WTC11 (cell line): ENCODE results near the gene CELSR1. TPM values are rescaled to one million over a fixed set of nuclear protein-coding genes. Genes with fewer than 3 reads are reported as not detected.

ENCODE experiments used
- ATAC-seq: fragments of 200-7000 bp; cut with Tn5 transposase; 2 replicates; pipeline ENCODE4 v1.10.0; 2021; ENCODE audit warnings: mild to moderate bottlenecking, moderate library complexity
- CTCF ChIA-PET: fragments of 300-600 bp; sonication (Branson Sonifier 250); formaldehyde crosslinking; loops from one replicate; lab custom pipeline; 2021; ENCODE audit warnings: antibody characterized with exemption; lab: Charles Lee
- POLR2A ChIA-PET: fragments of 350-600 bp; sonication (Branson Sonifier 250); formaldehyde crosslinking; loops from one replicate; lab custom pipeline; 2021; ENCODE audit warnings: antibody characterized with exemption; lab: Charles Lee
- DNase-seq: peaks from one replicate; pipeline ENCODE4 v3.0.0; 2021; ENCODE audit warnings: low spot score
- H3K27ac Mint-ChIP-seq: 2 replicates; pipeline ENCODE4 v1.8.0; 2021; ENCODE audit warnings: mixed read lengths
- H3K27me3 Mint-ChIP-seq: 2 replicates; pipeline ENCODE4 v1.8.0; 2021; ENCODE audit warnings: low read depth, mild to moderate bottlenecking, moderate library complexity, mixed read lengths
- H3K36me3 Mint-ChIP-seq: 2 replicates; pipeline ENCODE4 v1.8.0; 2021; ENCODE audit warnings: mixed read lengths
- H3K4me1 Mint-ChIP-seq: 2 replicates; pipeline ENCODE4 v1.8.0; 2022; ENCODE audit warnings: mixed read lengths
- H3K4me3 Mint-ChIP-seq: 2 replicates; pipeline ENCODE4 v1.8.0; 2021; ENCODE audit warnings: mild to moderate bottlenecking, moderate library complexity, mixed read lengths
- H3K9me3 Mint-ChIP-seq: 2 replicates; pipeline ENCODE4 v1.8.0; 2021; ENCODE audit warnings: mixed read lengths
- ATF3 ChIP-seq: sonication (generic); formaldehyde crosslinking; conservative IDR thresholded peaks from 2 replicates; pipeline ENCODE4 v1.8.1; 2022; ENCODE audit warnings: mild to moderate bottlenecking, missing genetic modification reagents
- CTCF ChIP-seq: fragments of 200-600 bp; IDR thresholded peaks from 2 replicates; pipeline ENCODE4 v1.8.0; 2022; ENCODE audit warnings: antibody characterized with exemption
- ELF4 ChIP-seq: sonication (generic); formaldehyde crosslinking; IDR thresholded peaks from 2 replicates; pipeline ENCODE4 v1.8.1; 2022; ENCODE audit warnings: low read depth, mild to moderate bottlenecking, moderate library complexity, missing genetic modification reagents
- FOXP1 ChIP-seq: sonication (generic); formaldehyde crosslinking; IDR thresholded peaks from 2 replicates; pipeline ENCODE4 v1.8.0; 2022; ENCODE audit warnings: missing genetic modification reagents, mild to moderate bottlenecking, moderate library complexity, borderline replicate concordance
- HMGA2 ChIP-seq: fragments of 250-450 bp; sonication (Bioruptor Pico); IDR thresholded peaks from 2 replicates; pipeline ENCODE4 v1.4.0; 2021; ENCODE audit warnings: mild to moderate bottlenecking, moderate library complexity
- KAT7 ChIP-seq: sonication (generic); formaldehyde crosslinking; IDR thresholded peaks from 2 replicates; pipeline ENCODE4 v1.8.1; 2023; ENCODE audit warnings: missing genetic modification reagents, mild to moderate bottlenecking, borderline replicate concordance
- MYBL2 ChIP-seq: sonication (generic); formaldehyde crosslinking; IDR thresholded peaks from 2 replicates; pipeline ENCODE4 v1.8.1; 2023; ENCODE audit warnings: mild to moderate bottlenecking, moderate library complexity, missing genetic modification reagents
- NFYB ChIP-seq: sonication (generic); formaldehyde crosslinking; conservative IDR thresholded peaks from 2 replicates; pipeline ENCODE4 v1.8.0; 2022; ENCODE audit warnings: low read depth, missing genetic modification reagents
- NR1H2 ChIP-seq: sonication (generic); formaldehyde crosslinking; IDR thresholded peaks from 2 replicates; pipeline ENCODE4 v1.9.0; 2021; ENCODE audit warnings: mild to moderate bottlenecking, moderate library complexity, missing genetic modification reagents
- NR2C2 ChIP-seq: sonication (generic); formaldehyde crosslinking; IDR thresholded peaks from 2 replicates; pipeline ENCODE4 v1.8.0; 2022; ENCODE audit warnings: mild to moderate bottlenecking, missing genetic modification reagents
- PREB ChIP-seq: sonication (generic); formaldehyde crosslinking; IDR thresholded peaks from 2 replicates; pipeline ENCODE4 v1.8.1; 2022; ENCODE audit warnings: mild to moderate bottlenecking, missing genetic modification reagents, moderate library complexity, borderline replicate concordance
- RORB ChIP-seq: fragments of 250-450 bp; sonication (Bioruptor Pico); IDR thresholded peaks from 2 replicates; pipeline ENCODE4 v1.9.0; 2021; ENCODE audit warnings: mild to moderate bottlenecking
- SMAD3 ChIP-seq: sonication (generic); formaldehyde crosslinking; IDR thresholded peaks from 2 replicates; pipeline ENCODE4 v1.8.0; 2022; ENCODE audit warnings: missing genetic modification reagents, mild to moderate bottlenecking, borderline replicate concordance
- SOX15 ChIP-seq: fragments of 250-450 bp; sonication (Bioruptor Pico); IDR thresholded peaks from 2 replicates; pipeline ENCODE4 v1.9.0; 2021; ENCODE audit warnings: mild to moderate bottlenecking
- TEAD1 ChIP-seq: sonication (generic); formaldehyde crosslinking; IDR thresholded peaks from 2 replicates; pipeline ENCODE4 v1.8.0; 2022; ENCODE audit warnings: mild to moderate bottlenecking, missing genetic modification reagents
- ZNF219 ChIP-seq: sonication (generic); formaldehyde crosslinking; IDR thresholded peaks from 2 replicates; pipeline ENCODE4 v1.8.0; 2023; ENCODE audit warnings: missing genetic modification reagents, mild to moderate bottlenecking, borderline replicate concordance
- ZNF396 ChIP-seq: fragments of 250-450 bp; sonication (Bioruptor Pico); IDR thresholded peaks from 2 replicates; pipeline ENCODE4 v1.8.0; 2021; ENCODE audit warnings: mild to moderate bottlenecking, moderate library complexity, borderline replicate concordance
- ZNF425 ChIP-seq: fragments of 250-450 bp; sonication (Bioruptor Pico); conservative IDR thresholded peaks from 2 replicates; pipeline ENCODE4 v1.9.0; 2021; ENCODE audit warnings: mild to moderate bottlenecking
- ZNF671 ChIP-seq: fragments of 250-450 bp; sonication (Bioruptor Pico); IDR thresholded peaks from 2 replicates; pipeline ENCODE4 v1.8.0; 2021; ENCODE audit warnings: mild to moderate bottlenecking
- total RNA-seq: library from RNA; stranded (reverse); gene quantifications from 3 replicates; pipeline ENCODE4 v1.2.3, GENCODE V29; 2021
- TF ChIP-seq, protein P1 (sequence below): sonication (generic); formaldehyde crosslinking; IDR thresholded peaks from 2 replicates; pipeline ENCODE4 v1.8.0; 2022; ENCODE audit warnings: mild to moderate bottlenecking, missing genetic modification reagents
- TF ChIP-seq, protein P2 (sequence below): sonication (generic); formaldehyde crosslinking; IDR thresholded peaks from 2 replicates; pipeline ENCODE4 v1.8.1; 2023; ENCODE audit warnings: mild to moderate bottlenecking, missing genetic modification reagents, moderate library complexity
- TF ChIP-seq, protein P3 (sequence below): sonication (generic); formaldehyde crosslinking; IDR thresholded peaks from 2 replicates; pipeline ENCODE4 v1.8.1; 2023; ENCODE audit warnings: mild to moderate bottlenecking, moderate library complexity, missing genetic modification reagents
- TF ChIP-seq, protein P4 (sequence below): fragments of 250-450 bp; sonication (Bioruptor Pico); IDR thresholded peaks from 2 replicates; pipeline ENCODE4 v1.9.0; 2021; ENCODE audit warnings: mild to moderate bottlenecking

CELSR1 gene
- total RNA-seq, 1 experiment from 2014 or later, result 16.8 TPM

- no peak for TF ChIP-seq KAT7 (CRISPR knock-in tag)
- no peak for TF ChIP-seq ELF4 (CRISPR knock-in tag)
- TF ChIP-seq CTCF, result peak; percentile 89
- TF ChIP-seq, protein P1, sequence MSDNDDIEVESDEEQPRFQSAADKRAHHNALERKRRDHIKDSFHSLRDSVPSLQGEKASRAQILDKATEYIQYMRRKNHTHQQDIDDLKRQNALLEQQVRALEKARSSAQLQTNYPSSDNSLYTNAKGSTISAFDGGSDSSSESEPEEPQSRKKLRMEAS (CRISPR knock-in tag), result peak; percentile 69
These were observed 4.9 kb upstream of the CELSR1 start (continued) for GRCh38 chr22:46542011-46542985.

DNA sequence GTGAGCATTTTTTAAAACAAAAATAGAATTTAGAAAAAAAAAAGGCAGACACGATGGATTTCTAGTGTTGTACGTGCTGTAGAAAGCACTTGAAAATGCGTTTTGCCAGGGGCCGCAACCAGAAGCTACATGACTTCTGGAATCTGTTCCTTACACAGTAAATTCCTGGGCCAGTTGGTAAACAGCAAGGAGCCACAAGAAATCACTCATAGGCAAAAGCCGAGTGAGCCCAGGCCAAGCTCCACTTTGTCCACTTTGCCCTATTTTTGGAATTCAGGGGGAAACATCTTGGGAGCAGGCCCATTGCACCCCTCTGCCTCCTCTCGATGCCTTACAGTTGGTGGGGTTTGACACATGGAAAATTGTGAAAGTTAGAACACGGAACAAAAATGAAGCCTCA is 4.1 kb upstream of the CELSR1 start:
- DNase-seq (no peak), ATAC-seq (no peak)
- Mint-ChIP-seq H3K4me3 (no peak overlapping the region), H3K27ac (no peak overlapping the region), H3K4me1 (peaks cover 5% of the 10 kb centered on the region), H3K27me3 (peaks cover 38% of the 10 kb centered on the region), H3K36me3 (no peaks in the 10 kb centered on the region), H3K9me3 (no peaks in the 10 kb centered on the region)
- TF ChIP-seq ZNF396 (CRISPR knock-in tag) (no peak), ZNF219 (no peak)
- CTCF ChIA-PET, result interaction anchor here (0.6 to 4.5 kb wide), 22 partner anchors 9 to 420 kb away, joined by 3 to 156 read pairs (median 4); no protein-coding TSS in a partner anchor
- POLR2A ChIA-PET, result no interaction called here

DNA sequence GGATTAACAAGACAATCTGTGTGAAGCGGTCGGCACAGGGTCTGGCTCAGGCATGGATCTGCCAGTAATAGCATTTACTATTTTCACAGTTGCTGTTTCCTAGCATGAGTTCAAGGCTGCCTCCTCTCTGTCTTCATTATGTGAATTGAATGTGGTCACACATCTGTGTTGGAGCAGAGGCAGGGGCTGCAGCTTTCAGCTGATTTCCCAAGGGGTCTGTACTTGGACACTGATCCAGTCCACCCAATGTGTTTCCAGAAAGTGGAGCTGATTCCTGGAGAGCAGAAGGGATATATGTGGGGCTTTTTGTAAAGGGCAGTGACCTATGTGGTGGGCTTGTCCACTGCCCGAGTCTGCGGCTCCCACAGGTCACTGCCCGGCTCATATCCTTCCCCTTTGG is 3.5 kb upstream of the CELSR1 start:
- POLR2A ChIA-PET, result no interaction called here
- DNase-seq, result no peak
- TF ChIP-seq NR2C2 (CRISPR knock-in tag), result no peak
- TF ChIP-seq FOXP1 (CRISPR knock-in tag), result no peak
- TF ChIP-seq RORB (CRISPR knock-in tag), result no peak
- no peak for TF ChIP-seq SMAD3 (CRISPR knock-in tag)
- no peak for TF ChIP-seq NR1H2 (CRISPR knock-in tag)
- no peak for TF ChIP-seq NFYB (CRISPR knock-in tag)
- TF ChIP-seq PREB, result no peak
- TF ChIP-seq TEAD1, result no peak
- TF ChIP-seq, protein P2, sequence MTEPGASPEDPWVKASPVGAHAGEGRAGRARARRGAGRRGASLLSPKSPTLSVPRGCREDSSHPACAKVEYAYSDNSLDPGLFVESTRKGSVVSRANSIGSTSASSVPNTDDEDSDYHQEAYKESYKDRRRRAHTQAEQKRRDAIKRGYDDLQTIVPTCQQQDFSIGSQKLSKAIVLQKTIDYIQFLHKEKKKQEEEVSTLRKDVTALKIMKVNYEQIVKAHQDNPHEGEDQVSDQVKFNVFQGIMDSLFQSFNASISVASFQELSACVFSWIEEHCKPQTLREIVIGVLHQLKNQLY, result no peak
- no peak for TF ChIP-seq MYBL2 (CRISPR knock-in tag)
- no peak for TF ChIP-seq ZNF425 (CRISPR knock-in tag)
- TF ChIP-seq, protein P3, sequence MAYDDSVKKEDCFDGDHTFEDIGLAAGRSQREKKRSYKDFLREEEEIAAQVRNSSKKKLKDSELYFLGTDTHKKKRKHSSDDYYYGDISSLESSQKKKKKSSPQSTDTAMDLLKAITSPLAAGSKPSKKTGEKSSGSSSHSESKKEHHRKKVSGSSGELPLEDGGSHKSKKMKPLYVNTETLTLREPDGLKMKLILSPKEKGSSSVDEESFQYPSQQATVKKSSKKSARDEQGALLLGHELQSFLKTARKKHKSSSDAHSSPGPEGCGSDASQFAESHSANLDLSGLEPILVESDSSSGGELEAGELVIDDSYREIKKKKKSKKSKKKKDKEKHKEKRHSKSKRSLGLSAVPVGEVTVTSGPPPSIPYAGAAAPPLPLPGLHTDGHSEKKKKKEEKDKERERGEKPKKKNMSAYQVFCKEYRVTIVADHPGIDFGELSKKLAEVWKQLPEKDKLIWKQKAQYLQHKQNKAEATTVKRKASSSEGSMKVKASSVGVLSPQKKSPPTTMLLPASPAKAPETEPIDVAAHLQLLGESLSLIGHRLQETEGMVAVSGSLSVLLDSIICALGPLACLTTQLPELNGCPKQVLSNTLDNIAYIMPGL (CRISPR knock-in tag), result no peak
- TF ChIP-seq SOX15 (CRISPR knock-in tag), result no peak
- TF ChIP-seq, protein P4, sequence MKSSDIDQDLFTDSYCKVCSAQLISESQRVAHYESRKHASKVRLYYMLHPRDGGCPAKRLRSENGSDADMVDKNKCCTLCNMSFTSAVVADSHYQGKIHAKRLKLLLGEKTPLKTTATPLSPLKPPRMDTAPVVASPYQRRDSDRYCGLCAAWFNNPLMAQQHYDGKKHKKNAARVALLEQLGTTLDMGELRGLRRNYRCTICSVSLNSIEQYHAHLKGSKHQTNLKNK (CRISPR knock-in tag), result no peak
- no peak for TF ChIP-seq HMGA2
- TF ChIP-seq ATF3 (CRISPR knock-in tag), result no peak
- TF ChIP-seq ZNF671 (CRISPR knock-in tag), result no peak
- ATAC-seq, result no peak
- peaks cover 43% of the 10 kb centered on the region for H3K27me3 Mint-ChIP-seq
- H3K27ac Mint-ChIP-seq, result no peak overlapping the region
- H3K9me3 Mint-ChIP-seq, result no peaks in the 10 kb centered on the region
- H3K4me3 Mint-ChIP-seq, result no peak overlapping the region
- CTCF ChIA-PET, result interaction anchor here (1.1 to 4.5 kb wide), 7 partner anchors 11 to 185 kb away, joined by 3 to 156 read pairs (median 8); no protein-coding TSS in a partner anchor
- H3K36me3 Mint-ChIP-seq, result 0 out of 2 replicates have a peak, but pooled peaks cover 3% of the 10 kb centered on the region
- H3K4me1 Mint-ChIP-seq, result peaks cover 8% of the 10 kb centered on the region
